Left renal pelvis (tissue), 4 donors: ENCODE results near the gene BRD3OS. TPM values are rescaled to one million over a fixed set of nuclear protein-coding genes. Genes with fewer than 3 reads are reported as not detected.

Source experiments
- DNase-seq, 4 donors: peaks; one replicate each; pipeline ENCODE4 v3.0.0-alpha.2; 2013; ENCODE audit warnings: low read depth in 4 of 4, low spot score in 3 of 4
- polyA plus RNA-seq, 4 donors: library from polyadenylated mRNA; unstranded; fragments of 120-200 nt; gene quantifications; one replicate each; pipeline ENCODE4 v1.2.1, GENCODE V29; 2013; ENCODE audit not compliant: insufficient read length in 4 of 4

The BRD3OS gene
- polyA plus RNA-seq, 4 donors, result 16.8 to 24.9 (median 21.0) TPM

GRCh38 chr9:134076644-134077043, 51.4 kb downstream of the BRD3OS start:
- DNase-seq, result no peak

Other genes with a start within 250 kb of the BRD3OS start
- gene VAV2, start 33.2 kb upstream of the BRD3OS start, polyA plus RNA-seq, result 10 to 100 TPM; 14.7 to 47.1 (median 34.7) TPM
- 10 to 100 TPM; 42.1 to 52.4 (median 46.0) TPM for gene BRD3, start 42.5 kb downstream of the BRD3OS start, polyA plus RNA-seq
- 10 to 100 TPM; 33.3 to 41.0 (median 37.3) TPM for gene WDR5, start 110.6 kb downstream of the BRD3OS start, polyA plus RNA-seq
- 1 to 10 TPM in 1 of 4 donors, not detected in 3; 1.4 TPM for gene RNU6ATAC, start 139.1 kb downstream of the BRD3OS start, polyA plus RNA-seq